HG03039 (cell line): ENCODE results near the gene SYNGR1.
"Not testable (repeated sequence)": the region's sequence is repeated elsewhere in the genome, so short reads cannot be mapped to it uniquely, and the experiment has no call there.

Experiments
- ATAC-seq: cut with Tn5 transposase; IDR thresholded peaks from one replicate; pipeline ENCODE4 v1.9.1; 2021; ENCODE audit warnings: mild to moderate bottlenecking, moderate library complexity; ENCODE audit not compliant: unreplicated experiment

Gene SYNGR1

DNA sequence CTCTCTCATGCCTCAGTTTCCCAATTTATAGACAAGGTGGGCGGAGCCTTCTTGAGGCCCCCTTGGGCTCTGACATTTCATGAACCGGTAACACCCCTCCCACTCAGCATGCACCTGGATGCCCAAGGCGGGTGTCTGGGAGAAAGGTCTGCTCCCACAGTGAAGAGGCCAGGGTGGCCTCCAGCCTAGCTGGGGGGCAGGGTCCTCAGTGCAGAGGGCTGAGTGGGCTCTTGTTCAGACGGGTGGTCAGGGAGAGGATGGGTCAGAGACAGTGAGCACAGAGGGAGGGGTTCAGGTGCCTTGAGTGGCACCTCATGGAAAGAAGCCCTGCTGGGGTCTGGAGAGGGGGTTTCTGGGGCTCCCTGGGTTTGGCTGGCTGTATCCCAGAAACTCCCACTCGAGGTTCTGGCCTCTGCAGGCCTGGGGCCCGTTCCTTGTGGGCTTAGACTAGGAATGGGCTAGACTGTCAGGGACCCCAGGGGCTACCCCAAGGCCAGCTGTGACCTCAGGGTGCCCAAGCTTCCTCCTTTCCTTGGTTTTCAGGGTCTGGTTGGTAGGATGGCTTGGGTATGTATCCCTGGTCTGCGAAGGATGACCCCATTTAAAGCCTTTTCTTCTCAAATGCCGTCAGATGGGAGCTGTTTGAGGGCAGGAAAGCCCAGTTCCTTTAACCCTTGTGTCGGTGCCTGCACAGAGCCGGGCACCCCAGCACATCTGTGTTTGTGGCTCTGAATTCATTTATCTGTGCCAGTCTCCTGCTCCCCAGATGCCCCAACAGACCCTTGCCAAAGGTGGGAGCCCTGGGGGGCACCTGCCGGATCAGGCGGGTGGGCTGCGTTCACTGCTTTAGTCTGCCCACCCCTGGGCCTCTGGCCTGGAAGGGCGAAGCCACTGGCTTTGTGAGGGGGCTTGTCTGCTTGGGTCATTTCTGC lies 1.2 kb downstream of the SYNGR1 start:
- ATAC-seq = no peak

GRCh38 chr22:39351689-39352214 lies 2.0 kb downstream of the SYNGR1 start:
- ATAC-seq = no peak

DNA sequence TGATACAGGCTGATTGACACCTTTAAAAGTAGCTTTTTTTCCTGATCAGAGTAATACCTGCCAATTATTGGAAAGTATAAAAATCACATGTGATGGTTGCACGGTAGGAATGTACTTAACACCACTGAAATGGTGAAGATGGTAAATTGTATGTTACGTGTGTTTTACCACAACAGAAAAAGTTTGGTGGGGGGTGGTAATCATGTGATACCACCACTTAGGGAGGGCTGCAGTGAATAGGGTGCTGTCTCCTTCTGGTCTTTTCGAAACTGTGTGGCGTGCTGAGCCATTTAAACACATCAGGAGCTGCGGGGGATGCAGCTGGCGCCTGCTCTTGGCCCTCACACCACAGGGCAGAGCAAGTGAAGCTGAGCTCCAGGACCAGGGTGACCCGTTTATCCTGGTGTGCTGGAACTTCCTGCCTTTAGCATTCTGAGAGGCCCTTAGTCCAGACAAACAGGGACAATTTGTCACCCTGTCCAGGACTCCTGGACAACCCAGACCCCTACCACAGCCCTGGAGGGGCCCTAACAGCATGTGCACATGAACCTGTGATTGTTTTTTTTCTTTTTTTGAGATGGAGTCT lies 2.6 kb downstream of the SYNGR1 start:
- no peak for ATAC-seq

DNA sequence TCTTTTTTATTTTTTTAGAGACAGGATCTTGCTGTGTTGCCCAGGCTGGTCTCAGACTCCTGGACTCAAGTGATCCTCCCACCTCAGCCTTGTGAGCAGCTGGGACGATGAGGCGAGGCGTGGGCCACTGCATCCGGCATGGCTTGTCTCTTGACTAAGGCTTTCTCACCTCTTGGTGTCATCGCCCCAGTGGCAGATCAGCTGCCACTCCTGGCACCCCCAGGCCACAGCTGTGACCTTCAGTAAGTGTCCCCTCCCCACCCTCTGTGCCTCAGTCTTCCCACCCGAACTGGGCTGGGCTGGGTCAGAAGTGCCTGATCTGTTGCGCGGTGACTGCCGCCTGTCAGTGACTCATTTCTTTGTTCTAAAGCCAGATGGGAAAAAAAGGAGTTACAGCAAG lies 3.6 kb downstream of the SYNGR1 start:
- no peak for ATAC-seq

DNA sequence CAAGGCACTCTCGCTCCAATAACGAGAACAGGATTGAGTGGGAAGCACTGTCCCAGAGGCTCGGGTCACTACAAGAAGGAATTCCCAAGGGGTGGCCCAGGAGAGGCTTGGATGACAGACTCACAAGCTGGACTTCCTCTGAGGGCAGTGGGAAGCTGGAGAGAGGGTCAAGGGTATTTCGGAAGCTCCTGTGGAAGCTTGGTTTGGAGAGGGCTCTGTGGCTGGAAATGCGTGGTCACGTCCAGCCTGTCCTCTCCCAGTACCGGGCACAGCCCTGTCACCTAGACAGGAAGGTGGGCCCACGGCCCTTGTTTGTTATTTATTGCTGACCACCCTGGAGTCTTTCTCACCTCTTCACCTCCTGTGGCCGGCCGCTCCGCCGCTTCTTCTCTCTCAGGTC lies 5.3 kb downstream of the SYNGR1 start:
- ATAC-seq = no peak

DNA sequence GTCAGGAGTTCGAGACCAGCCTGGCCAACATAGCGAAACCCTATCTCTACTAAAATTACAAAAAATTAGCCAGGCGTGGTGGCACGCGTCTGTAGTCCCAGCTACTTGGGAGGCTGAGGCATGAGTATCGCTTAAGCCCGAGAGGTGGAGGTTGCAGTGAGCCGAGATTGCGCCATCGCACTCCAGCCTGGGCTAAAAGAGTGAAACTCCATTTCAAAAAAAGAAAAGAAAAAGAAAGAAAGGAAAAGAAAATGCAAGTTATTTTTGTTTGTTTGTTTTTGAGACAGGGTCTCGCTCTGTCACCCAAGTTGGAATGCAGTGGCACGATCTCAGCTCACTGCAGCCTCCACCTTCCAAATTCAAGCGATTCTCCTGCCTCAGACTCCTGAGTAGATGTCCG lies 6.0 kb downstream of the SYNGR1 start:
- ATAC-seq = not testable (repeated sequence)

GRCh38 chr22:39356464-39356863 lies 6.7 kb downstream of the SYNGR1 start:
- no peak for ATAC-seq

- ATAC-seq = not testable (repeated sequence)
These were observed 7.6 kb downstream of the SYNGR1 start for GRCh38 chr22:39357110-39358108.

DNA sequence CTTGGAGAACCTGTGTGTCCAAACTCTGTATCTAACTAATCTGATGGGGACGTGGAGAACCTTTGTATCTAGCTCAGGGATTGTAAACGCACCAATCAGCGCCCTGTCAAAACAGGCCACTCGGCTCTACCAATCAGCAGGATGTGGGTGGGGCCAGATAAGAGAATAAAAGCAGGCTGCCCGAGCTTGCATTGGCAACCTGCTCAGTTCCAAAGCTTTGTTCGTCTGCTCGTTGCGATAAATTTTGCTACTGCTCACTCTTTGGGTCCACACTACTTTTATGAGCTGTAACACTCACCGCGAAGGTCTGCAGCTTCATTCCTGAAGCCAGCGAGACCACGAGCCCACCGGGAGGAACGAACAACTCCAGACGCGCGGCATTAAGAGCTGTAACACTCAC lies 8.4 kb downstream of the SYNGR1 start:
- ATAC-seq = not testable (repeated sequence)

- ATAC-seq = no peak
These were observed 9.9 kb downstream of the SYNGR1 start for GRCh38 chr22:39359659-39360195.

GRCh38 chr22:39360242-39360641 lies 10.5 kb downstream of the SYNGR1 start:
- no peak for ATAC-seq

DNA sequence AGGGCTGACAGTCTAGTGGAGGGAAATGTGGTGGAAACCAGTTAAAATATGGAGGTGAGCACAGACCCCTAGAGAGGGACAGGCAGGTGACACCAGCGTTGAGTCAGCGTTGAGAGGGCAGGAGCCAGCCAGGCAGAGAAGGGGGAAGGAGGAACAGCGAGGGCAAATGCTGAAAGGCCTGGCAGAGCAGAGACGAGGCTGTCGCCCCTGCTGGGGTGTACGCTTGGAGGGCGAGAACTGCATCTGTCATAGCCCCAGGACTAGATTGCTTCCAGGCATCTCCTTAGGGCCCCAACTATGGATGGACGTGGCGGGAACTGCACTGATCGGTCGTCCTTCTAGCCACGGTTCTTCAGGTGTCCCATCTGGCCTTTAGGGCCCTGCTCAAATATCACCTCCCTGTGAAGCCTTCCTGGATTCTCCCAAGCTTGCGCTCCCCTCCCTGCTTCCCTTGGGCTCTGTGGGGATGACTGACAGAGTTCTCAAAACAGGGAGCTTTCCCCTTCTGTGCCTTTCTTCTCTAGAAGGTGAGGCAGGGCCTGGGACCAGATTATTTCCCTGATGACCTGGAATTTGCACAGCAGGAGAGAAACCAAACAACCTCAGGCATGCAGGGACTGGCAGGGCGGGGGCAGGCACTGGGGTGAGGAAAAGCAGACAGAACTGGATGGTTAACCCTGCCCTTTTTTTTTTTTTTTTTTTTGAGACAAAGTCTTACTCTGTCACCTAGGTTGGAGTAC lies 11.1 kb downstream of the SYNGR1 start:
- no peak for ATAC-seq

- ATAC-seq = no peak
These were observed 11.7 kb downstream of the SYNGR1 start for GRCh38 chr22:39361496-39361895.

DNA sequence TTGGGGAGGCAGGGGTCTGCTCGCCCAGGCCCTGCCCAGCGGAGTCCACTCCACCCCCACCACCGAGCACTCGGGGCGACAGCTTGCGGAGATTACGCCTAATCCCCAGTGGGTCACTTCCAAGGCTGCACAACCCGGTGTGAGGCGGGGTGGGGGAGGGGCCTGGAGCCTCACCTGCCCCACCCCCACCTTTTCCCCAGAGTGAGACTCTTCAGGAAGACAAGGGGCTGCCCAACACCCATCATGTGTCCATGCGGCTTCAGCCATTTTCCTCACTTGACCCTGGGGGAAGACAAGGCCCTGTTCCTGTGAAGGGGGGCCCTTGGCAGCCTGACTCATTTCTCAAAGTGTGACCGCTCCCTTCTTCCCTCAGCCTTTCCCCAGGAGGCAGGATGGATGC lies 12.5 kb downstream of the SYNGR1 start:
- no peak for ATAC-seq

DNA sequence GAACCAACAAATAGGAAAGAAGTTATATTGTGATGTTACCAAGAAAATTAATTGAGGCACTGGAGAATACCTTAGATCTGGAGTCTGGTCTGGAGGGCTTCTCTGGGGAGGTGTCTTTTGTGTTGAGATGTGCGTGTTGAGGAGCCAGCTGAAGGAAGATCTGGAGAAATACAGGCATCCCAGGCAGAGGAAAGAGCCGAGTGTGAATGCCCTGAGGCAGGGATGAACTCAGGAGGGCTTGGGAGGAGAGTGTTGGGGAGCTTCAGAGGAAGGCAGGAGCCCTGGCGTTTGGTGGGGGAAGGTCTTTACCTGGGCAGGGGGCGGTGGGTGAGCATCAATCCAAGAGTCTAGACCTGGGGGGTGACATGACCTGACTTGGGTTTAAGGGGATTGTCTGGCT lies 13.1 kb downstream of the SYNGR1 start:
- no peak for ATAC-seq

DNA sequence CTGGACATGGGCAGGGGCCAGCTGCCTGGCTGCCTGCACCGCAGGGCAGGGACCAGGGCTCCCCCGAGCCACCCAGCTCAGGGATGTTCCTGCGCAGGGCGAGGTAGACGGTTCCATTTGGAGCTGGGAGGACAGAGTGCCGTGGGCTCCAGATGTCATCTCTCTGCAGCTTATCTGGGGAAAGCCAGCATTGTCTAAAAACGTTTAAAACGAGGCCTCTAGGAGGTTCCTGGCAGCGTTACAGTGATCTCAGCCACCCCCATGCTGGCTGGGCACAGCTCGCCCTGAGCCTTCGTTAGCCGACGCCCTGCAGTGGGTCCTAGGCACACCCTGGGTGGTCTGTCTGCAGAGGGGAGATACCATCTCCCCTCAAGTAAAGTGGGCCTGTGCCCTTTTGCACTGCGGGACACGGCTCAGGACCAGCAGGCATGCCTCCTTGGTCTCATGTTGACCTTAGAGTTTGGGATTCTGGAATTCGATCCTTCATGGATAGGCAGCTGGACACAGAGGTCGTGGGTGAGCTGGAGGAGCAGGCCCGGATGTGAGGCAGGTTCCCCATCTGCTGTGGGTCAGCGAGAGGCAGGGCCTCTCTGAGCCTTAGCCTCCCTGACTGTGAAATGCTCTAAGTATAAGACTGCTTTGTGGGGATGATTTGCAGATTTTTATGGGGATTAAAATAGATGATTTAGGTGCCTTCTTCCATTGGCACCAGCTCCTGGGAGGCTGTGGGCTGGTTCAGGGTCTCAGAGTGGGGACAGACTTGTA lies 14.1 kb downstream of the SYNGR1 start:
- ATAC-seq = no peak

GRCh38 chr22:39364714-39365491 lies 15.1 kb downstream of the SYNGR1 start:
- no peak for ATAC-seq

DNA sequence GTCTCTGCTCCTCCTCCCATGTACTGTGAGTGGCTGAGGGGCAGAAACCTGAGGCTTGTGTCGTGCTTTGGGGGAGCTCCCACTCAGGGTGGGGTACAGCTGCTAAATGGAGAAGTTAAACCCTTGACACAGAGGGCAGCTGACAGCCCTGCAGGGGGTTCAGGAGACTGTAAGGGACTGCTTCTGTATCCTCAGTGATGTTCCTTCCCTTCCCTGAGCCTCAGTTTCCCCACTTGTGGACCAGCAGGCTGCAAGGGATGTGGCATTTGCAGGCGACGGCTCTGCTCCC lies 15.6 kb downstream of the SYNGR1 start:
- ATAC-seq = no peak

DNA sequence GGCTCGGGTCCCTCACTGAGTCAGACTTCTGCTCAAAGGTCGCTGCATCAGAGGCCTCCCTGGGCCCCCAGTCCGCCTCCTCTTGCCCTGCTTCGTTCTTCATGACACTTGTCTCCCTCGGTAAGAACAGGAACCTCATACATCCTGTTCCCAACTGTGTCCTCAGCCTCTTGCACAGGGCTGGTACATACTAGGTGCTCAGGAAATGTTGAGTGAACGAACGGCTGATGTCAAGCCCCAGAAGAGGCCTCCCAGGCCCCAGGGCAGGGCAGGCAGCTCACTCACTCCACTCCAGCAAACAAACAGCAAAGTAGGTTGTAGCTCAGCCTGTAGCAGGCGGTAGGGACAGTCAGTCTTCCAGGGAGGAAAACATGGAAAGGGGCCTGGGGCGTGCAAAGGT lies 17.2 kb downstream of the SYNGR1 start:
- no peak for ATAC-seq
